HepG2 (cell line): ENCODE results near the gene ANKRD6.

Experiments
- SAFB2 ChIP-seq: sonication (generic); formaldehyde crosslinking; IDR thresholded peaks from 2 replicates; pipeline ENCODE4 v1.5.1; 2020; ENCODE audit warnings: missing genetic modification reagents, low read depth, mild to moderate bottlenecking, borderline replicate concordance
- SNRNP70 ChIP-seq: fragments of 200-400 bp; formaldehyde crosslinking; IDR thresholded peaks from 2 replicates; pipeline ENCODE4 v1.6.1; 2017; ENCODE audit warnings: mild to moderate bottlenecking, low read depth, low read length, moderate library complexity
- ZNF143 ChIP-seq: sonication (generic); formaldehyde crosslinking; IDR thresholded peaks from 2 replicates; pipeline ENCODE4 v1.4.0; 2020; ENCODE audit warnings: missing genetic modification reagents
- ZNF746 ChIP-seq: sonication (generic); formaldehyde crosslinking; IDR thresholded peaks from 2 replicates; pipeline ENCODE4 v1.8.0; 2022; ENCODE audit warnings: mild to moderate bottlenecking, missing genetic modification reagents
- ZNF777 ChIP-seq: sonication (generic); formaldehyde crosslinking; IDR thresholded peaks from 2 replicates; pipeline ENCODE4 v1.4.0; 2020; ENCODE audit warnings: missing genetic modification reagents
- TF ChIP-seq, protein P1 (sequence below): sonication (generic); formaldehyde crosslinking; IDR thresholded peaks from 2 replicates; pipeline ENCODE4 v1.5.0; 2020; ENCODE audit warnings: missing genetic modification reagents
- TF ChIP-seq, protein P2 (sequence below): sonication (generic); formaldehyde crosslinking; IDR thresholded peaks from 2 replicates; pipeline ENCODE4 v1.5.0; 2020; ENCODE audit warnings: mild to moderate bottlenecking, missing genetic modification reagents, moderate library complexity
- TF ChIP-seq, protein P3 (sequence below), 2 experiments: IDR thresholded peaks; 2 replicates each; pipeline ENCODE4 v1.6.1; 2011 to 2012; ENCODE audit warnings: low read length in 2 of 2, borderline replicate concordance in 1 of 2, low read depth in 1 of 2, mild to moderate bottlenecking in 1 of 2, moderate library complexity in 1 of 2

DNA sequence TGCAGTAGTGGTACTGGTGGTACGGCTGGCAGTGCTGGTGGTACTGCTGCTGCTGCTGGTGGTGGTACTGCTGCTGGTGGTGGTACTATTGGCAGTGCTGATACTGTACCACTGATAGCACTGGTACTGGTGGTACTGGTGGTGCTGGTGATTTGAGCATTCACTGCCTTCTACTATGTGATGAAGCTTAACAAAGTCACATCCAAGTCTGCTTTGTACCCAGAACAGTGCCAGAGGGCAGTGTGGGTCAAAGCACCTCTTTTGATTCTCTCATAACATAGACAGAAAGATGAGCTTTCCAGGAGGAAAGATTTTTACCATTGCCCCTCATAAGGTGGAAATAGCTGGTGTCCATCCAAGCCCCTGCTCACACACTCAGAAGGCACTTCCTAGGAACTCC is 48.7 kb downstream of the ANKRD6 start:
- TF ChIP-seq, protein P1, sequence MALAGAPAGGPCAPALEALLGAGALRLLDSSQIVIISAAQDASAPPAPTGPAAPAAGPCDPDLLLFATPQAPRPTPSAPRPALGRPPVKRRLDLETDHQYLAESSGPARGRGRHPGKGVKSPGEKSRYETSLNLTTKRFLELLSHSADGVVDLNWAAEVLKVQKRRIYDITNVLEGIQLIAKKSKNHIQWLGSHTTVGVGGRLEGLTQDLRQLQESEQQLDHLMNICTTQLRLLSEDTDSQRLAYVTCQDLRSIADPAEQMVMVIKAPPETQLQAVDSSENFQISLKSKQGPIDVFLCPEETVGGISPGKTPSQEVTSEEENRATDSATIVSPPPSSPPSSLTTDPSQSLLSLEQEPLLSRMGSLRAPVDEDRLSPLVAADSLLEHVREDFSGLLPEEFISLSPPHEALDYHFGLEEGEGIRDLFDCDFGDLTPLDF (CRISPR knock-in tag): no peak
- TF ChIP-seq, protein P2, sequence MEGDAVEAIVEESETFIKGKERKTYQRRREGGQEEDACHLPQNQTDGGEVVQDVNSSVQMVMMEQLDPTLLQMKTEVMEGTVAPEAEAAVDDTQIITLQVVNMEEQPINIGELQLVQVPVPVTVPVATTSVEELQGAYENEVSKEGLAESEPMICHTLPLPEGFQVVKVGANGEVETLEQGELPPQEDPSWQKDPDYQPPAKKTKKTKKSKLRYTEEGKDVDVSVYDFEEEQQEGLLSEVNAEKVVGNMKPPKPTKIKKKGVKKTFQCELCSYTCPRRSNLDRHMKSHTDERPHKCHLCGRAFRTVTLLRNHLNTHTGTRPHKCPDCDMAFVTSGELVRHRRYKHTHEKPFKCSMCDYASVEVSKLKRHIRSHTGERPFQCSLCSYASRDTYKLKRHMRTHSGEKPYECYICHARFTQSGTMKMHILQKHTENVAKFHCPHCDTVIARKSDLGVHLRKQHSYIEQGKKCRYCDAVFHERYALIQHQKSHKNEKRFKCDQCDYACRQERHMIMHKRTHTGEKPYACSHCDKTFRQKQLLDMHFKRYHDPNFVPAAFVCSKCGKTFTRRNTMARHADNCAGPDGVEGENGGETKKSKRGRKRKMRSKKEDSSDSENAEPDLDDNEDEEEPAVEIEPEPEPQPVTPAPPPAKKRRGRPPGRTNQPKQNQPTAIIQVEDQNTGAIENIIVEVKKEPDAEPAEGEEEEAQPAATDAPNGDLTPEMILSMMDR (CRISPR knock-in tag): no peak
- TF ChIP-seq, protein P3, sequence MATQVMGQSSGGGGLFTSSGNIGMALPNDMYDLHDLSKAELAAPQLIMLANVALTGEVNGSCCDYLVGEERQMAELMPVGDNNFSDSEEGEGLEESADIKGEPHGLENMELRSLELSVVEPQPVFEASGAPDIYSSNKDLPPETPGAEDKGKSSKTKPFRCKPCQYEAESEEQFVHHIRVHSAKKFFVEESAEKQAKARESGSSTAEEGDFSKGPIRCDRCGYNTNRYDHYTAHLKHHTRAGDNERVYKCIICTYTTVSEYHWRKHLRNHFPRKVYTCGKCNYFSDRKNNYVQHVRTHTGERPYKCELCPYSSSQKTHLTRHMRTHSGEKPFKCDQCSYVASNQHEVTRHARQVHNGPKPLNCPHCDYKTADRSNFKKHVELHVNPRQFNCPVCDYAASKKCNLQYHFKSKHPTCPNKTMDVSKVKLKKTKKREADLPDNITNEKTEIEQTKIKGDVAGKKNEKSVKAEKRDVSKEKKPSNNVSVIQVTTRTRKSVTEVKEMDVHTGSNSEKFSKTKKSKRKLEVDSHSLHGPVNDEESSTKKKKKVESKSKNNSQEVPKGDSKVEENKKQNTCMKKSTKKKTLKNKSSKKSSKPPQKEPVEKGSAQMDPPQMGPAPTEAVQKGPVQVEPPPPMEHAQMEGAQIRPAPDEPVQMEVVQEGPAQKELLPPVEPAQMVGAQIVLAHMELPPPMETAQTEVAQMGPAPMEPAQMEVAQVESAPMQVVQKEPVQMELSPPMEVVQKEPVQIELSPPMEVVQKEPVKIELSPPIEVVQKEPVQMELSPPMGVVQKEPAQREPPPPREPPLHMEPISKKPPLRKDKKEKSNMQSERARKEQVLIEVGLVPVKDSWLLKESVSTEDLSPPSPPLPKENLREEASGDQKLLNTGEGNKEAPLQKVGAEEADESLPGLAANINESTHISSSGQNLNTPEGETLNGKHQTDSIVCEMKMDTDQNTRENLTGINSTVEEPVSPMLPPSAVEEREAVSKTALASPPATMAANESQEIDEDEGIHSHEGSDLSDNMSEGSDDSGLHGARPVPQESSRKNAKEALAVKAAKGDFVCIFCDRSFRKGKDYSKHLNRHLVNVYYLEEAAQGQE (IDR thresholded peaks at IDR 0.05; ENCODE audit: borderline replicate concordance in 1 of 2, low read depth in 1 of 2, low read length in 2 of 2): no peak
- TF ChIP-seq ZNF777 (CRISPR knock-in tag): no peak
- no peak for TF ChIP-seq ZNF143
- no peak for TF ChIP-seq SNRNP70
- no peak for TF ChIP-seq SAFB2 (CRISPR knock-in tag)
- TF ChIP-seq ZNF746 (CRISPR knock-in tag): no peak
